ENCODE data around the gene RPS6KA4.

RPS6KA4 gene

GRCh38 chr11:64366751-64367150 is 7.8 kb downstream of the RPS6KA4 start:
- DNase-seq (ENCODE audit: low spot score), result no peak

GRCh38 chr11:64367931-64368672 is 9.1 kb downstream of the RPS6KA4 start:
- DNase-seq (ENCODE audit: low spot score), result no peak

- DNase-seq (ENCODE audit: low spot score), result no peak
These were observed 9.7 kb downstream of the RPS6KA4 start for GRCh38 chr11:64368673-64369074.

- DNase-seq (ENCODE audit: low spot score), result no peak
These were observed 10.8 kb downstream of the RPS6KA4 start for GRCh38 chr11:64369440-64370421.

- no peak for DNase-seq (ENCODE audit: low spot score)
These were observed 12.2 kb downstream of the RPS6KA4 start for GRCh38 chr11:64371201-64371600.

- DNase-seq (ENCODE audit: low spot score), result no peak
These were observed 13.1 kb downstream of the RPS6KA4 start for GRCh38 chr11:64372021-64372420.

GRCh38 chr11:64372802-64373597 is 14.0 kb downstream of the RPS6KA4 start:
- no peak for DNase-seq (ENCODE audit: low spot score)

GRCh38 chr11:64373598-64373974 is 14.6 kb downstream of the RPS6KA4 start:
- DNase-seq (ENCODE audit: low spot score), result no peak

- DNase-seq (ENCODE audit: low spot score), result no peak
These were observed 17.1 kb downstream of the RPS6KA4 start for GRCh38 chr11:64376071-64376470.

GRCh38 chr11:64378335-64378880 is 19.4 kb downstream of the RPS6KA4 start:
- peak; percentile 76 for DNase-seq (ENCODE audit: low spot score)

- no peak for DNase-seq (ENCODE audit: low spot score)
These were observed 20.2 kb downstream of the RPS6KA4 start for GRCh38 chr11:64379160-64379559.

GRCh38 chr11:64379817-64380709 is 21.1 kb downstream of the RPS6KA4 start:
- no peak for DNase-seq (ENCODE audit: low spot score)

- no peak for DNase-seq (ENCODE audit: low spot score)
These were observed 22.4 kb downstream of the RPS6KA4 start for GRCh38 chr11:64381350-64381749.

GRCh38 chr11:64382047-64382446 is 23.1 kb downstream of the RPS6KA4 start:
- no peak for DNase-seq (ENCODE audit: low spot score)

- no peak for DNase-seq (ENCODE audit: low spot score)
These were observed 23.6 kb downstream of the RPS6KA4 start for GRCh38 chr11:64382586-64382985.

- DNase-seq (ENCODE audit: low spot score), result no peak
These were observed 24.6 kb downstream of the RPS6KA4 start for GRCh38 chr11:64383580-64383979.

GRCh38 chr11:64384028-64384737 is 25.2 kb downstream of the RPS6KA4 start:
- no peak for DNase-seq (ENCODE audit: low spot score)

- no peak for DNase-seq (ENCODE audit: low spot score)
These were observed 26.3 kb downstream of the RPS6KA4 start for GRCh38 chr11:64384981-64385944.
